H1 (cell line): ENCODE data around the gene KRTAP5-4. TPM values are rescaled to one million over a fixed set of nuclear protein-coding genes. Genes with fewer than 3 reads are reported as not detected.

Experiments
- CTCF ChIA-PET: fragments of 300-600 bp; sonication (Branson Sonifier 250); formaldehyde crosslinking; loops from one replicate; lab custom pipeline; 2021; ENCODE audit not compliant: partially characterized antibody; lab: Charles Lee
- POLR2A ChIA-PET: fragments of 300-600 bp; sonication (Branson Sonifier 250); formaldehyde crosslinking; loops from one replicate; lab custom pipeline; 2021; ENCODE audit warnings: inconsistent platforms; ENCODE audit not compliant: partially characterized antibody; lab: Charles Lee
- DNase-seq, 2 experiments: peaks; one replicate each; pipeline versions ENCODE4 v3.0.0 to v3.0.0-alpha.2; 2010 to 2022; ENCODE audit warnings: low spot score in 2 of 2, low read depth in 1 of 2, mixed read lengths in 1 of 2
- FAIRE-seq: peaks from 2 replicates; lab custom pipeline; 2011; peaks lifted over from hg19 to GRCh38; lab: Jason Lieb, UNC
- H2AFZ ChIP-seq: 2 replicates; pipeline ENCODE4 v1.8.1; 2012; ENCODE audit warnings: low read length, inconsistent platforms
- H2AK5ac ChIP-seq: 2 replicates; pipeline ENCODE4 v1.6.1; 2013; ENCODE audit warnings: low read depth, low read length
- H2BK120ac ChIP-seq: replicated peaks from 2 replicates; pipeline ENCODE3; 2013; ENCODE audit warnings: low read depth, low read length, inconsistent platforms
- H2BK12ac ChIP-seq: 2 replicates; pipeline ENCODE4 v1.6.1; 2013; ENCODE audit warnings: low read depth, low read length
- H2BK15ac ChIP-seq: 2 replicates; pipeline ENCODE4 v1.6.1; 2013; ENCODE audit warnings: low read length
- H2BK20ac ChIP-seq: 2 replicates; pipeline ENCODE4 v1.6.1; 2013; ENCODE audit warnings: low read length
- H2BK5ac ChIP-seq: 2 replicates; pipeline ENCODE4 v1.6.1; 2013; ENCODE audit warnings: low read depth, low read length
- H3K14ac ChIP-seq: 2 replicates; pipeline ENCODE4 v1.6.1; 2013; ENCODE audit warnings: inconsistent platforms; ENCODE audit not compliant: insufficient read length
- H3K18ac ChIP-seq: 2 replicates; pipeline ENCODE4 v1.6.1; 2013; ENCODE audit warnings: low read length; ENCODE audit errors: extremely low read depth
- H3K23ac ChIP-seq: 2 replicates; pipeline ENCODE4 v1.6.1; 2013; ENCODE audit warnings: inconsistent platforms; ENCODE audit not compliant: insufficient read length
- H3K23me2 ChIP-seq: 2 replicates; pipeline ENCODE4 v1.6.1; 2013; ENCODE audit warnings: low read depth, low read length
- H3K27ac ChIP-seq: 2 replicates; pipeline ENCODE4 v1.6.1; 2011; ENCODE audit warnings: low read depth, low read length, inconsistent platforms
- H3K27me3 ChIP-seq, 4 experiments: replicated peaks in 1 of 4; 1 replicate in 1 of 4; 2 replicates in 3 of 4; pipeline versions ENCODE4 v1.6.1 to v1.8.1; 2011 to 2013; ENCODE audit warnings: low read length in 3 of 4, mild to moderate bottlenecking in 3 of 4, inconsistent platforms in 2 of 4, mixed read lengths in 2 of 4, moderate library complexity in 1 of 4; ENCODE audit not compliant: control insufficient read depth in 3 of 4, insufficient read depth in 3 of 4; ENCODE audit errors: extremely low read depth in 1 of 4
- H3K36me3 ChIP-seq, 4 experiments: 2 replicates each; pipeline versions ENCODE4 v1.6.1 to v1.8.1; 2011 to 2013; ENCODE audit warnings: mild to moderate bottlenecking in 4 of 4, low read length in 3 of 4, moderate library complexity in 2 of 4, control low read depth in 1 of 4, inconsistent platforms in 1 of 4; ENCODE audit not compliant: insufficient read depth in 4 of 4, control insufficient read depth in 2 of 4
- H3K4ac ChIP-seq: replicated peaks from 2 replicates; pipeline ENCODE3; 2013; ENCODE audit warnings: low read length, low read depth, mixed read lengths, inconsistent platforms; ENCODE audit not compliant: insufficient read length
- H3K4me1 ChIP-seq, 4 experiments: replicated peaks in 1 of 4; 1 replicate in 1 of 4; 2 replicates in 3 of 4; pipeline versions ENCODE4 v1.6.1 to v1.8.1; 2011 to 2013; ENCODE audit warnings: low read length in 3 of 4, inconsistent platforms in 2 of 4, mixed read lengths in 1 of 4; ENCODE audit not compliant: insufficient read depth in 4 of 4, control insufficient read depth in 3 of 4
- H3K4me2 ChIP-seq, 2 experiments: 2 replicates each; pipeline versions ENCODE4 v1.6.1 to v1.8.1; 2011 to 2013; ENCODE audit warnings: low read depth in 2 of 2, low read length in 2 of 2, control low read depth in 1 of 2, inconsistent platforms in 1 of 2, mild to moderate bottlenecking in 1 of 2; ENCODE audit not compliant: insufficient read depth in 1 of 2
- H3K4me3 ChIP-seq, 4 experiments: fragments of 200-600, 300-600 bp in 1 of 4; sonication (generic), shearing (Covaris generic), sonication (Bioruptor Twin) in 1 of 4; 2 replicates each; pipeline versions ENCODE4 v1.5.1 to v1.8.1; 2011 to 2016; ENCODE audit warnings: low read length in 4 of 4, low read depth in 3 of 4, control low read depth in 2 of 4, inconsistent platforms in 2 of 4, mild to moderate bottlenecking in 2 of 4, mixed read lengths in 1 of 4, moderate library complexity in 1 of 4; ENCODE audit not compliant: insufficient read depth in 2 of 4; ENCODE audit errors: extremely low read depth in 1 of 4
- H3K56ac ChIP-seq: replicated peaks from 2 replicates; pipeline ENCODE3; 2013; ENCODE audit warnings: low read depth, mild to moderate bottlenecking, mixed read lengths, low read length, inconsistent platforms; ENCODE audit not compliant: insufficient read length
- H3K79me1 ChIP-seq: 2 replicates; pipeline ENCODE4 v1.6.1; 2013; ENCODE audit warnings: low read depth, low read length, control low read depth
- H3K79me2 ChIP-seq, 2 experiments: 2 replicates each; pipeline versions ENCODE4 v1.6.1 to v1.8.1; 2012 to 2013; ENCODE audit warnings: low read length in 2 of 2, mild to moderate bottlenecking in 2 of 2, inconsistent platforms in 1 of 2; ENCODE audit not compliant: insufficient read depth in 2 of 2, control insufficient read depth in 1 of 2
- H3K9ac ChIP-seq, 4 experiments: replicated peaks in 1 of 4; 1 replicate in 1 of 4; 2 replicates in 3 of 4; pipeline versions ENCODE4 v1.6.1 to v1.8.1; 2011 to 2013; ENCODE audit warnings: low read depth in 3 of 4, low read length in 3 of 4, control low read depth in 2 of 4, mild to moderate bottlenecking in 2 of 4, moderate library complexity in 2 of 4, inconsistent platforms in 1 of 4; ENCODE audit errors: extremely low read depth in 1 of 4
- H3K9me3 ChIP-seq, 2 experiments: 2 replicates each; pipeline versions ENCODE4 v1.6.1 to v1.8.1; 2012 to 2013; ENCODE audit warnings: mild to moderate bottlenecking in 2 of 2, moderate library complexity in 2 of 2, control low read depth in 1 of 2, inconsistent platforms in 1 of 2, low read depth in 1 of 2, low read length in 1 of 2, mixed read lengths in 1 of 2; ENCODE audit not compliant: insufficient read depth in 2 of 2
- H4K20me1 ChIP-seq, 2 experiments: replicated peaks in 1 of 2; 2 replicates each; pipeline versions ENCODE3 to v1.8.1; 2011 to 2013; ENCODE audit warnings: inconsistent platforms in 2 of 2, low read length in 2 of 2, mild to moderate bottlenecking in 1 of 2; ENCODE audit not compliant: insufficient read depth in 2 of 2, control insufficient read depth in 1 of 2
- H4K5ac ChIP-seq: 2 replicates; pipeline ENCODE4 v1.6.1; 2013; ENCODE audit warnings: low read length, low read depth, mixed read lengths, inconsistent platforms; ENCODE audit not compliant: insufficient read length
- H4K8ac ChIP-seq: 2 replicates; pipeline ENCODE4 v1.8.0; 2013; ENCODE audit warnings: mild to moderate bottlenecking, moderate library complexity, low read length, inconsistent platforms; ENCODE audit not compliant: insufficient read depth; ENCODE audit errors: extremely low read depth
- H4K91ac ChIP-seq: replicated peaks from 2 replicates; pipeline ENCODE3; 2013; ENCODE audit warnings: low read length, mixed read lengths, inconsistent platforms; ENCODE audit not compliant: insufficient read length
- EZH2 ChIP-seq: fragments of 200-600 bp; sonication (generic); IDR thresholded peaks from 2 replicates; pipeline ENCODE4 v1.7.1; 2012; ENCODE audit warnings: low read depth, mild to moderate bottlenecking, moderate library complexity, low read length, inconsistent platforms; ENCODE audit not compliant: severe bottlenecking
- GABPA ChIP-seq: IDR thresholded peaks from 2 replicates; pipeline ENCODE4 v1.6.1; 2011; ENCODE audit warnings: mild to moderate bottlenecking, low read length, moderate library complexity, borderline replicate concordance; ENCODE audit not compliant: insufficient read depth
- KDM1A ChIP-seq: fragments of 200-600, 300-600 bp; sonication (generic); IDR thresholded peaks from 2 replicates; pipeline ENCODE4 v1.7.1; 2016; ENCODE audit warnings: mild to moderate bottlenecking, low read length, borderline replicate concordance
- MAFK ChIP-seq: IDR thresholded peaks from 2 replicates; pipeline ENCODE4 v1.6.1; 2012; ENCODE audit warnings: low read depth, mild to moderate bottlenecking, improper control_type of control experiment, low read length
- RAD21 ChIP-seq, 2 experiments: IDR thresholded peaks in 1 of 2; conservative IDR thresholded peaks in 1 of 2; 2 replicates each; pipeline ENCODE4 v1.6.1; 2011; ENCODE audit warnings: low read depth in 2 of 2, low read length in 2 of 2, improper control_type of control experiment in 1 of 2, inconsistent platforms in 1 of 2, mild to moderate bottlenecking in 1 of 2, moderate library complexity in 1 of 2
- SP2 ChIP-seq: IDR thresholded peaks from 2 replicates; pipeline ENCODE4 v1.6.1; 2012; ENCODE audit warnings: mild to moderate bottlenecking, low read length, inconsistent platforms
- SP4 ChIP-seq: IDR thresholded peaks from 2 replicates; pipeline ENCODE4 v1.6.1; 2012; ENCODE audit warnings: low read length, inconsistent platforms
- SUZ12 ChIP-seq: fragments of 200-600 bp; sonication (generic); IDR thresholded peaks from 2 replicates; pipeline ENCODE4 v1.6.1; 2012; ENCODE audit warnings: mild to moderate bottlenecking, inconsistent platforms, low read length, moderate library complexity, mixed read lengths
- TAF1 ChIP-seq: IDR thresholded peaks from 2 replicates; pipeline ENCODE4 v1.6.1; 2011; ENCODE audit warnings: mild to moderate bottlenecking, low read depth, low read length
- TAF7 ChIP-seq: optimal IDR thresholded peaks from 2 replicates; pipeline ENCODE3; 2011; ENCODE audit warnings: low read depth, mild to moderate bottlenecking, inconsistent platforms, low read length, moderate library complexity, borderline replicate concordance
- TEAD4 ChIP-seq: IDR thresholded peaks from 2 replicates; pipeline ENCODE4 v1.6.1; 2012; ENCODE audit warnings: low read depth, low read length, inconsistent platforms, mixed read lengths
- WGBS, 2 experiments: shearing (Covaris generic) in 1 of 2; methylation state at CpG; one replicate each; pipeline versions ENCODE4 v1.1.6 to v1.1.7; 2013 to 2015; ENCODE audit warnings: low lambda C conversion rate in 2 of 2, mixed read lengths in 2 of 2, inconsistent platforms in 1 of 2, low coverage in 1 of 2, missing lambda C conversion rate in 1 of 2; ENCODE audit not compliant: insufficient replicate concordance in 2 of 2, insufficient coverage in 1 of 2, insufficient read length in 1 of 2; ENCODE audit errors: extremely low coverage in 1 of 2, missing lambda C conversion rate in 1 of 2; 5-methylcytosine and 5-hydroxymethylcytosine counted together
- polyA plus RNA-seq, 7 experiments: library from polyadenylated mRNA; depleted of rRNA in 3 of 7; stranded (reverse) in 5 of 7; unstranded in 2 of 7; fragments of >200 nt in 5 of 7; fragments of 200-250 nt in 2 of 7; gene quantifications; 1 replicate in 5 of 7; 2 replicates in 1 of 7; 4 replicates in 1 of 7; pipeline versions ENCODE4 v1.2.1 to v1.2.3, GENCODE V29; 2011 to 2013; ENCODE audit warnings: missing spikeins in 2 of 7, mixed read lengths in 2 of 7
- total RNA-seq: library from RNA; stranded (reverse); fragmentation: NEBNext Ultra II Directional; extraction: Animal tissue kit (Norgen Biotek cat#: 25700); gene quantifications from 2 replicates; pipeline ENCODE4 v1.2.1, GENCODE V29; 2021
- TF ChIP-seq, protein P1 (sequence below): IDR thresholded peaks from 2 replicates; pipeline ENCODE4 v1.6.1; 2012; ENCODE audit warnings: inconsistent platforms

The KRTAP5-4 gene
- total and polyA plus RNA-seq, 2 of the 8 experiments (the other 6 are each of a cell fraction or from before 2014, with no cell fraction given), result not detected

- Histone ChIP-seq H3K56ac (no peak overlapping the region), H3K23me2 (no peaks in the 10 kb centered on the region), H2BK120ac (no peak overlapping the region), H3K79me2 (no peaks in the 10 kb centered on the region), H2BK20ac (no peak overlapping the region), H4K5ac (no peak overlapping the region), H4K20me1 (no peaks in the 10 kb centered on the region), H2AK5ac (no peak overlapping the region), H4K8ac (no peak overlapping the region), H3K9ac (no peak overlapping the region), H3K36me3 (no peaks in the 10 kb centered on the region), H3K14ac (no peak overlapping the region), H2BK15ac (no peak overlapping the region), H3K9me3 (no peaks in the 10 kb centered on the region), H2BK12ac (no peak overlapping the region), H2AFZ (no peak overlapping the region), H2BK5ac (no peak overlapping the region), H3K4ac (no peak overlapping the region), H3K4me2 (no peak overlapping the region), H3K4me3 (no peak overlapping the region), H3K18ac (no peak overlapping the region), H4K91ac (no peak overlapping the region), H3K27ac (no peak overlapping the region), H3K23ac (no peak overlapping the region), H3K4me1 (peaks cover 0 to 6% (median 2%) of the 10 kb centered on the region in 4 experiments; a peak in 3 of 7 replicates), H3K79me1 (no peaks in the 10 kb centered on the region), H3K27me3 (peaks cover 0 to 8% (median 6%) of the 10 kb centered on the region in 4 experiments; a peak in 4 of 7 replicates)
- POLR2A ChIA-PET, result no interaction called here
- 93% methylated on average over 22 of the region's 28 CpGs; no CpG with 5 or more reads in 1 of the 2 experiments for WGBS, 2 experiments
- TF ChIP-seq KDM1A (no peak), EZH2 (no peak), TAF1 (no peak), GABPA (no peak), RAD21 (IDR thresholded peaks at IDR 0.05 in 1 of 2, conservative IDR thresholded peaks at IDR 0.05 in 1 of 2; ENCODE audit: low read depth in 2 of 2, low read length in 2 of 2) (no peak), SP4 (no peak), TEAD4 (no peak), SP2 (no peak), SUZ12 (no peak), TAF7 (no peak), MAFK (no peak)
- TF ChIP-seq, protein P1, sequence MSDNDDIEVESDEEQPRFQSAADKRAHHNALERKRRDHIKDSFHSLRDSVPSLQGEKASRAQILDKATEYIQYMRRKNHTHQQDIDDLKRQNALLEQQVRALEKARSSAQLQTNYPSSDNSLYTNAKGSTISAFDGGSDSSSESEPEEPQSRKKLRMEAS, result no peak
- CTCF ChIA-PET, result interaction anchor here (0.9 to 10.1 kb wide), 9 partner anchors 9 to 505 kb away, joined by 3 to 166 read pairs (median 5); no protein-coding TSS in a partner anchor
- FAIRE-seq, result no peak
- DNase-seq, result no peak
Measured at GRCh38 chr11:1648653-1649420, 26.9 kb upstream of the KRTAP5-4 start.
